Body of pancreas (tissue), 4 donors: ENCODE results near the gene ITGB2. TPM values are rescaled to one million over a fixed set of nuclear protein-coding genes. Genes with fewer than 3 reads are reported as not detected.

Experiments used
- ATAC-seq: fragments of 150-250 bp; one replicate; pipeline ENCODE4 v1.9.1; 2016
- DNase-seq, 4 donors: peaks; one replicate each; pipeline ENCODE4 v3.0.0-alpha.2; 2019
- H3K27ac ChIP-seq, 4 donors: fragments of 200-600 bp; sonication (generic); 1 replicate in 3 of 4; 2 replicates in 1 of 4; pipeline versions ENCODE4 v1.5.1 to v1.6.1; 2016 to 2019; ENCODE audit warnings: mild to moderate bottlenecking in 1 of 4, mixed read lengths in 1 of 4, moderate library complexity in 1 of 4
- H3K27me3 ChIP-seq, 2 donors: fragments of 200-600 bp; sonication (generic); one replicate each; pipeline ENCODE4 v1.6.0; 2016; ENCODE audit warnings: mild to moderate bottlenecking in 1 of 2
- H3K36me3 ChIP-seq, 2 donors: fragments of 200-600 bp; sonication (generic); replicated peaks in 1 of 2; 2 replicates each; pipeline ENCODE4 v1.5.1; 2016; ENCODE audit warnings: low read depth in 2 of 2; ENCODE audit not compliant: insufficient read depth in 1 of 2
- H3K4me1 ChIP-seq: fragments of 200-600 bp; sonication (generic); one replicate; pipeline ENCODE4 v1.6.0; 2016
- H3K4me3 ChIP-seq, 2 donors: fragments of 200-600 bp; sonication (generic); 1 replicate in 1 of 2; 2 replicates in 1 of 2; pipeline ENCODE4 v1.5.1; 2016 to 2019
- H3K9me3 ChIP-seq, 3 donors: fragments of 200-600 bp; sonication (generic); 1 replicate in 2 of 3; 2 replicates in 1 of 3; pipeline ENCODE4 v1.5.1; 2016
- CTCF ChIP-seq, 7 experiments: fragments of 450-650 bp in 4 of 7; fragments of 200-600 bp in 3 of 7; sonication (generic) in 3 of 7; IDR thresholded peaks; one replicate each; pipeline ENCODE4 v1.5.1; 2016 to 2019; ENCODE audit warnings: antibody characterized with exemption in 7 of 7
- POLR2A ChIP-seq, 3 donors: fragments of 450-650 bp; IDR thresholded peaks; one replicate each; pipeline ENCODE4 v1.6.1; 2016; ENCODE audit warnings: antibody characterized with exemption in 3 of 3, mild to moderate bottlenecking in 2 of 3
- WGBS, 2 donors: methylation state at CpG; one replicate each; pipeline ENCODE4 v1.1.5; 2017; 5-methylcytosine and 5-hydroxymethylcytosine counted together
- intact Hi-C: fragments of 100-400 bp; cut with DNase I; formaldehyde crosslinking; loops from one replicate; pipeline ENCODE4 v1.15.1; 2023
- total RNA-seq, 2 donors: library from RNA; depleted of rRNA; stranded (reverse); fragments of >200 nt; gene quantifications; one replicate each; pipeline ENCODE4 v1.1.0, GENCODE V29; 2016

ITGB2 gene
- total RNA-seq, 2 donors from 2014 or later: 17.8 to 23.3 TPM

GRCh38 chr21:44919111-44919912 lies 1.4 kb downstream of the ITGB2 start:
- Histone ChIP-seq H3K4me1 (no peaks in the 10 kb centered on the region), H3K4me3 (no peak overlapping the region), H3K9me3 (no peaks in the 10 kb centered on the region), H3K27ac (no peak overlapping the region), H3K36me3 (no peaks in the 10 kb centered on the region), H3K27me3 (peaks cover 0 to 3% of the 10 kb centered on the region in 2 donors)
- intact Hi-C loops: no loop called here
- DNase-seq (peak in 1 of 4 donors; percentile 30), ATAC-seq (no peak)
- WGBS, 2 donors: 33 to 39% methylated on average over 12 to 21 of the region's 26 CpGs
- no peak for TF ChIP-seq CTCF (IDR thresholded peaks at IDR 0.05)
- TF ChIP-seq POLR2A (IDR thresholded peaks at IDR 0.05): no peak

GRCh38 chr21:44918581-44919033 lies 2.1 kb downstream of the ITGB2 start:
- intact Hi-C loops: no loop called here
- TF ChIP-seq POLR2A (IDR thresholded peaks at IDR 0.05) (no peak), CTCF (IDR thresholded peaks at IDR 0.05) (no peak)
- peaks cover 0 to 3% of the 10 kb centered on the region in 2 donors for H3K27me3 ChIP-seq
- no peaks in the 10 kb centered on the region for H3K4me1 ChIP-seq
- H3K36me3 ChIP-seq: no peaks in the 10 kb centered on the region
- H3K9me3 ChIP-seq: no peaks in the 10 kb centered on the region
- ATAC-seq: peak; percentile 18
- H3K4me3 ChIP-seq: no peak overlapping the region
- no peak for DNase-seq
- WGBS, 2 donors: 37 to 39% methylated on average over 7 to 12 of the region's 13 CpGs
- no peak overlapping the region for H3K27ac ChIP-seq

- no peak for TF ChIP-seq POLR2A (IDR thresholded peaks at IDR 0.05)
- no peak for TF ChIP-seq CTCF (IDR thresholded peaks at IDR 0.05)
- no peak overlapping the region for H3K27ac ChIP-seq
- WGBS, 2 donors: 49% methylated on average over 12 of the region's 12 CpGs; no CpG with 5 or more reads in 1 of the 2 donors
- H3K4me1 ChIP-seq: no peaks in the 10 kb centered on the region
- H3K27me3 ChIP-seq: peaks cover 0 to 3% of the 10 kb centered on the region in 2 donors
- no peak overlapping the region for H3K4me3 ChIP-seq
- ATAC-seq (no peak), DNase-seq (no peak)
- intact Hi-C loops: no loop called here
- H3K36me3 ChIP-seq: no peaks in the 10 kb centered on the region
- H3K9me3 ChIP-seq: no peaks in the 10 kb centered on the region
Measured at GRCh38 chr21:44918107-44918470, 2.6 kb downstream of the ITGB2 start.

- intact Hi-C loops: no loop called here
Measured at GRCh38 chr21:44917446-44918106, 3.1 kb downstream of the ITGB2 start.

More at GRCh38 chr21:44917446-44918106, 3.1 kb downstream of the ITGB2 start:
- Histone ChIP-seq H3K27me3 (peaks cover 0 to 3% of the 10 kb centered on the region in 2 donors), H3K27ac (no peak overlapping the region), H3K4me1 (no peaks in the 10 kb centered on the region), H3K9me3 (no peaks in the 10 kb centered on the region), H3K4me3 (no peak overlapping the region), H3K36me3 (no peaks in the 10 kb centered on the region)
- no peak for TF ChIP-seq POLR2A (IDR thresholded peaks at IDR 0.05)
- TF ChIP-seq CTCF (IDR thresholded peaks at IDR 0.05): no peak
- ATAC-seq: no peak
- 62 to 73% methylated on average over 12 to 15 of the region's 15 CpGs for WGBS, 2 donors
- no peak for DNase-seq
